Measurements from ENCODE around the gene METTL25B.

The METTL25B gene

GRCh38 chr1:156773607-156774006, 45.3 kb downstream of the METTL25B start:
- DNase-seq, result peak; percentile 28

GRCh38 chr1:156775799-156776198, 47.5 kb downstream of the METTL25B start:
- DNase-seq, result no peak

GRCh38 chr1:156776942-156777341, 48.7 kb downstream of the METTL25B start:
- no peak for DNase-seq

- no peak for DNase-seq
Observed at GRCh38 chr1:156777573-156777972, 49.3 kb downstream of the METTL25B start.

- DNase-seq, result no peak
Observed at GRCh38 chr1:156781585-156782186, 53.4 kb downstream of the METTL25B start.

- no peak for DNase-seq
Observed at GRCh38 chr1:156785458-156785857, 57.2 kb downstream of the METTL25B start.
